CD4-positive, alpha-beta T cell treated with Interleukin-10 for 1 hour (primary cell): ENCODE data around the gene TSLP.

Experiments
- DNase-seq: peaks from one replicate; pipeline ENCODE4 v3.0.0-alpha.2; 2020

Gene TSLP

GRCh38 chr5:111099058-111099778 lies 27.7 kb downstream of the TSLP start:
- no peak for DNase-seq

GRCh38 chr5:111106320-111106948 lies 34.9 kb downstream of the TSLP start:
- DNase-seq: no peak

DNA sequence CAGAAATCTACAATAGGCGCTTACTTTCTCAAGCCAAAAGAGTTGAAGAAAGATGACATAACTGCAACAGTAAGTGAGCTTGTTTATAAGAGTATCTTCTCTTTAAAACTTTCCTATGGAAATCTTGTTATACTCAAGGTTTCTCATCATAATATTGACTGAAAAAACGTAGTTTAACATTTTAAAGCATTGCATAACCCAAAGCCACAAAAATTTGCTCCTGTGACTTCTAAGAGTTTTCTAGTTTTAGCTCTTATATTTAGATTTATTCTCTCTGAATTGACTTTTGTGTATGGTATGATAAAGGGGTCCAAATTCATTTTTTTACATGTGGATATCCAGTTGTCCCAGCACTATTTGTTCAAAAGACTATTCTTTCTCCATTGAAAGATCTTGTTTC lies 35.9 kb downstream of the TSLP start:
- no peak for DNase-seq

- no peak for DNase-seq
Measured at GRCh38 chr5:111111956-111112355, 40.4 kb downstream of the TSLP start.

DNA sequence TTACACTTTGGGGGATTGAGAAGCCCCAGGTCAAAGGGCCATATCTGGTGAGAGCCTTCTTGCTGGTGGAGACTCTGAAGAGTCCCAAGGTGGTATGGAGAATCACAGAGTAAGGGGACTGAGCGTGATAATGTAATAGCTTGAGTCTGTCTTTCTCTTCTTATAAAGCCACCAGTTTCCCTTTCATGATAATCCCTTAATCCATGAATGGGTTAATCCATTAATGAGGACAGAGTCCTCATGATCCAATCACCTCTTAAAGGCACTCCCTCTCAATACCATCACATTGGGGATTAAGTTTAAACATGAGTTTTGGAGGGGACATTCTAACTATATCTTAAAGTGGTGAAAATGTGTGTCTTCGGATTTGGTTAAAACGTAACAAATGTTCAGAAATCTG lies 42.2 kb downstream of the TSLP start:
- DNase-seq: no peak

GRCh38 chr5:111115229-111115628 lies 43.7 kb downstream of the TSLP start:
- DNase-seq: no peak

GRCh38 chr5:111116550-111116949 lies 45.0 kb downstream of the TSLP start:
- DNase-seq: no peak

- no peak for DNase-seq
Measured at GRCh38 chr5:111117136-111117535, 45.6 kb downstream of the TSLP start.

GRCh38 chr5:111119221-111119620 lies 47.7 kb downstream of the TSLP start:
- DNase-seq: no peak

GRCh38 chr5:111119856-111120255 lies 48.3 kb downstream of the TSLP start:
- no peak for DNase-seq

DNA sequence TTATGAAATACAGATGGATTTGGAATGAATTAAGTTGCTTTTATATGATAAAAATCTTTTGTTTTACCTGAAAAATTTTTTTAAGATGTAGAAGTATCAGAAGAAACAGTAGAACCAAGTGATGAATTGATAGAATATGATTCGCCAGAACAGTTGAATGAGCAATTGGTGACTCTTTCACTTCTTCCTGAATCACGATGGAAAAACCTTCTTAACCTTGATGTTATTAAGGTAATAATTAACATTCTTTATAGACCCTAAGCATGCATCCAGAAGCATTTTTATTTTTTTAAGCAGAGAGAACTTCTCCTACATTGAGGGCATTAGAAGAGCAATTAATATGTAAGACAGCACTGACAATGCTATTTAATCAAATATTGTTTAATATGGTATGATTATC lies 49.4 kb downstream of the TSLP start:
- DNase-seq: no peak

DNA sequence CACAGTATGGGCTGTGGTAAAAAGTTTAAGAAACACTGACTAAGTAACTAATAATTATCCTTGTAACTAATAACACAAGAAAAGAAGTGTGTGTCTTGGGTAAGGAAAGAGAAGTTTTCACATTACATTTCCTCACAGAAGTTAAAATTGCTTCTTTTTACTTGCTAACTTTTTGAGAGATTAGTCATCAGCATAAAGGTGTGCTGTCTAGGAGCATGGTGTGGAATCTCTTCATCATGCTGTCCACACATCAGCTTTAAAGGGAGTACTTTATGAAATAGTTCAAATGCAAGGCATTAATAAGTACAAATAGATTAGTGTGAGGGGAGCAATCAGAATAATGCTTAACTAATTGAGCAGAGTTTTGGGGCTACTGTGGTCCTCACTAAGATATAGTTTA lies 50.4 kb downstream of the TSLP start:
- no peak for DNase-seq

DNA sequence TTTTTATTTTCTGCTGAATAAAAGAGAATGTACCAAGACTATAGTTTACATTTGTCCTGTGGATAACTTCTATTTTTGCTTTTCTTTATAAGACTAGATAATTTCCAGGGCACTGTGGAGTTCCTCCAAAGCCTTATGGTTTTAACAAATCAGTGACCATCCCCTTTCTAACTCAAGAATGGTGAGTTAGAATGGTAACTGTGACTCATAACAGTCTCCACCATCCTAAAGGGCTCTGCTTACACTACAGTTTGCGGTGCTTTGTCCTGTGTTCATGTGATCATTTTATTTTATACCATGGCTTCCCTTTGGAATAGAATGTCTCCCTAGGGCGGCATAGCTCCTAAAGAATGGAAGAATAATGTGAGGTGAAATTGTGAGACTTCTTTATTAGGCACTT lies 50.9 kb downstream of the TSLP start:
- DNase-seq: no peak

DNA sequence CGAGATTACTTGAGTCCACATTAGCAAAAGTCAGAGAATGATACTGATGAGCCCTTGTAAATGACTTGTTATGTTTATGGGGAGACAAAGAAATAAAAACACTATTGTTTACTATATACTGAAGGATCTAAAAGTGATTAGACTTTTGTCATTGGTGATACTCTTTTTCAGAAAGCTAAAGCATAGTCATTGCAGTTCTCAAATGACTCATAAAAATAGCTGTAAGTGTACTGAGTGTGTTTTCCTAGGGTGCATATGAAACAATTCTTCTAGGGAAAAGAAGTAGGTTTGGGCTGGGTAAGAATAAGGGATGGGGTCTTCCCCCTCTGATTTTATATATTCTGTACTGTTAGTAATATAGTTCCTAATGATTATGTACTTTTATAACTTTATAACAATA lies 53.3 kb downstream of the TSLP start:
- DNase-seq: no peak

DNA sequence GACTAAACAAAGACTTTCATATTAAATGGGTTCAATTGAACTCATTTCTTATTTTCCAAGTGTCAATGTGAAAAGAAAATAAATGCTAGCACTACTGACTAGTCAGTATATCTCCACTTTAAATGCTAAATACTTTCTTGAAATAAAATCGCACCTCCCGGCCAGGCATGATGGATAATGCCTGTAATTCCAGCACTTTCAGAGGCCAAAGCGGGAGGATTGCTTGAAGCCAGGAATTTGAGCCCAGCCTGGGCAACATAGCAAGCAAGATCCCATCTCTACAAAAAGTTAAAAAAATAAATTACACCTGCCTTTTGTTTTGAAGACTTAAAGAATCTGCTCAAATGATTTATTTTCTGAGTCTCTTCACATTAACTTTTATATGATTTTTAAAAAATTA lies 55.4 kb downstream of the TSLP start:
- DNase-seq: no peak
